ENCODE data around the gene BARHL1.
A peak's percentile ranks its signal among the peaks of the same experiment; 100 is the strongest.

Gene BARHL1

DNA sequence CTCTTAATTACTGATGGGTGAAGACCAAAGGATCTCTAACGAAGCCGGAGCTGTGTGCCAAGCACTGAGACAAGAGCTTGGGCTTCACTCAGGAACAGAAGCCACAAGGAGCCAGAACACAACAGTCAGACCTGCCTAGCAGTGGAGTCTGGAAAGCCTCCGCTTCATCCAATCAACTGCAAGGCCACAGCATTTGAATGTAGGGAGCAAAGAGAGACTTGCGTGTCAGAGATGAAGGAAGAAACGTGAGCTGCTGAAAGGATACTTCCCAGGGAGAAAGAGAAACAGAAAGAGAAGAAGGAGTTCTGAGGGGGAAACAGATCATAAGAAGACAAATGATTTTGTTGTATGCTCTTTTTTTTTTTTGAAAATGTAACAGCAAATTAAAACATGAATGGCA is 43.9 kb downstream of the BARHL1 start:
- no peak for DNase-seq

DNA sequence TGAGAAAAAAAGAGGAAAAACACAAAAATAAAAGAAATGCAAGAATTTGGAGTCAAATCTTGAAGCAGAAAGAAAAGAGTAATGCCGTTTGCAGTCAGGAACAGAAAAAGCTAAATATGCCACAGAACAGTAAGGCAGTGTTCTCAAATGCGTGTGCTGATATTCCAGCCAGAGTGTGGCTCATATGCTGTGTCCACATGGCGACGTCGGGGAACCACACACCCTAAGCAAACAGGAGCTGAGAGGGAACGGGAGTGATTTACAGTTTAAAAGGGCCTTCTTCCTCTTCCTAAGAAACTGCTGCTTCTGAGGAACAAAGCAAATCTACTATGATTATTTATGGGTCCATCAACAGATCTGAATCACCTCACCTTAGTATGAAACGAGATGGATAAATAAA is 44.7 kb downstream of the BARHL1 start:
- no peak for DNase-seq

DNA sequence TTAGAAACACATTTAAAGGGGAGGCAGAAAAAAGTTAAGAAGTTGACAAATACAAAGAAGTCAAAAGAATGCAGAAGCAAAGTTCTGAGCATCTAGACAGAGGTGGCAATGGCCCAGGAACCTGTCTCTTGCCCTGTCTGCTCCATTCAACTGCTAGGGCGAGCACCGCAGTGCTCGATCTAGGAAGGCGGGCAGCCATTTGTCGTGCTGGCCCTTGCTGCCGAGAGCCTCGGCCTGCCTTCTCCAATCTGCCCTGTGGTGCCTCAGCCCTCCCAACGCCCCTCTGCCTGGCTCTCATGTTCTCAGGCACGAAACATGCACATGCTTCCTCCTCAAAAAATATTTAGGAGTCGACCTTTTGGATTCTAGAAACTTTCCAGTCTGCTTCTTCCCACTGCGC is 45.2 kb downstream of the BARHL1 start:
- no peak for DNase-seq

DNA sequence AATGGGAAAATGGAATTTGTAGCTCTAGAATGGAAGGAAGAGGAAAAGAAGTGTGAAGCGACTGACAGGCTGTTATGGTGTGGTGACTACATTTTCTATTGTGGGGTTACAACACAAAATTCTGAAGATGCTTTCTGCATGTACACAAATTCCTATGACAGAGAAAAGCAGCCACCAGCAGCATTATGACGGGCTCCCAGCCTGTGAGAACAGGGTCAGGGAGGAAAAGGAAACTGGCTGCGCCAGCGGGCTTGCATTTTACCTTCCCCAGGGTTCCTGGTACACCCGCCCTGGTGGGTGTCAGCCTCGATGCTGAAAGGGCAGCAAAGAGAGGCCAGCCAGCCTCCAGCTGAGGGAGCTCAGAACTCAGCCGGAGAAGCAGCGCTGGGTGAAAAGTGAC is 46.3 kb downstream of the BARHL1 start:
- DNase-seq, result no peak

DNA sequence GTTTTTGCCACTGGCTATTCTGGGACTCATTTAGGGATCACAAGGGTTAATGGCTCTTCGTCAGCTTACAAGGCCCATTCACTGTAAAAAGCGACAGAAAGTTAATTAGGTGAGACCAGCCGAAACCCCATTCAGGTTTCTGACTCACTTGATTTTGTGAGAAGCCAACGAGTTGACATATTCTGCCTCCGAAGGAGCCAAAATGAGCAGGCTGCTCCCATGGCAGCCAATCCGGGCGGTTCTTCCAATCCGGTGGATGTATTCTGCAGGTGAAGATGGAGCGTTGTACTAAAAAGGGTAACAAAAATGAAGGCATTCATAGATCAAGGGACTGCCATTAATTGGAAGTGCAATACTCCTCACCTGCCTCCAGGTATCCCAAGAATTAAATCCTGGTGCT is 47.7 kb downstream of the BARHL1 start:
- no peak for DNase-seq

DNA sequence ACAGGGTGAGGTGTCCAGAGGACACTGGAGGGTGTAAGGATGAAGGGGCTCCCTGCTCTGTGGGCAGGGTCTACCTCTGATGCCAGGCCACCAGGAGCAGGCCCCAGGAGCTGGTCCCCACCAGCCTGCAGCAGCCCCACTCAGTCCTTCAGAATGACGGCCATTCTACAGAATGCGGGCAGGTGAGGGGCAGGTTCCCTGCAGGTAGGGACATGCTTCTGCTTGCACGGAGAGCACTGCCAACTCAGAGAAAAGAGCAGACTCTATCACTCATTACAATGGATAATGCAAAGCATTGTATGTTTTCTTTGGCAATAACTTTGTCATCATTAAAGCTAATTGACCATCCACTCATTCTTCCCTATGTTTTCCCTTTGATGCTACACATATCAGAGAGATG is 48.4 kb downstream of the BARHL1 start:
- DNase-seq, result no peak

DNA sequence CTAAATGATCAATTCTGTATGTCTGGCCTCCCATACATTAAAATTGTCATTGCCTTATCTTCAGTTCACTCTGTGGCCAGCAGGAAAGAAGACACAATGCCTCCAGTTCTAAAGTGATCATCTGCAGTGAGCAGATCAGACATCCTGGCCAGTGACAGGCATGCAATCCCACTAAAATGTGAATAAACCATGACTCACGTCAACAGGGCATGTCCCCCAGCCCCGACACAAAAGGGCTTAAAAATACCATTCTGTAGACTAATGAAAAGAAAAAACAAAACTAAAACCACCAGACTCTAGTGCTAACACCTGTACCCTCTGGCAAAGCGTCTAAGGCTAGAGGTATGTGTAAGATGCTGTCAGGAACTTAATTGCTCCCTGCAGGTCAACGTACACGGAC is 48.9 kb downstream of the BARHL1 start:
- DNase-seq, result no peak

DNA sequence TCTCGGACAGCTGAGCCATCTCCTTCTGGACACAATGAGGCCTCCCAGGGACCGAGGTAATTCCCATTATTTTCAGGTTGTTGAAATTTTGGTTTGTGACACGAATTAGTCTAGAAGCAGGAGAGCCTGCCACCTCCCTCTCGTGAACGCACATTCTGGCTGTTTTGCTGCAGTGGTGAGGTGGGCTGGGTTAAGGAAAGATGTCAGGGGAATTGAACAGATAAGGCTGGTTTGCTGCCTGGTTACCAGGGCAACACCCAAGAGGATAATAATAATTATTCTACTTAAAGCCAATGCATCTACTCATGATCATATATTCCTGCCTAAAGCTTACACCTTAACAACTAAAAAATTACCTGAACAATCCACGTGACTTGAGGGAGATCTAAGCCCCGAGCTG is 49.3 kb downstream of the BARHL1 start:
- no peak for DNase-seq

DNA sequence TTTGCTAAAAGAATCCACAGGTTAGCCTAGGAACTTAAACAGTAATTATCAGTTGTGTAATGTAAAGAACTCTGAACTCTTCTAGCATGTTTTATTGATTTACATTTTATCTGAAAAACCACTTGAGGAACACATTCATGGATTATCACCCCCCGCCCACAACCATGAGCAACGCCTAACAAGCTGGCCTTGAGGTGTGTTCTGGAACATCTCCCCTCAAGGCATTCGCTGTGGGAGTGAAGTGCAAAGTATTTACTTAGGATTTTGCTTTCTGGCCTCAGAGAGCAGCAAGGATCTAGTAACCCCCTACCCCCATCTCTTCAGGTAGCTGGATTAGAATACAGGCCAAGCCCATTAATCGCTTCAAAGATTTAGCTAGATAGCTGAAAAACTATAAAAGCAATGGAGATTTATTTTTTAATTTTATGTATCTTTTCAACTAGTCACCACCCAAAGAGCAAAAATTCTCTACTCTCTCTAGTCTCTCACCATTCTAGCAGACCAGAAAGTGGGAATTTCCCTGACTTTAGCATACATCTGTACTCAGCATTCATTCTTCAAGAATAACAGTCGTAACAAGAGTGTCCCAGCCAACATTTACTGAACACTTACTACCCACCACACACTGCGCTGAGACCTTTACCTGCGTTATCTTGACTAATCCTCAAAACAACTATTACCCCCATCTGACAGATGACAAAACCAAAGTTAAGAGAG is 50.2 kb downstream of the BARHL1 start:
- no peak for DNase-seq

DNA sequence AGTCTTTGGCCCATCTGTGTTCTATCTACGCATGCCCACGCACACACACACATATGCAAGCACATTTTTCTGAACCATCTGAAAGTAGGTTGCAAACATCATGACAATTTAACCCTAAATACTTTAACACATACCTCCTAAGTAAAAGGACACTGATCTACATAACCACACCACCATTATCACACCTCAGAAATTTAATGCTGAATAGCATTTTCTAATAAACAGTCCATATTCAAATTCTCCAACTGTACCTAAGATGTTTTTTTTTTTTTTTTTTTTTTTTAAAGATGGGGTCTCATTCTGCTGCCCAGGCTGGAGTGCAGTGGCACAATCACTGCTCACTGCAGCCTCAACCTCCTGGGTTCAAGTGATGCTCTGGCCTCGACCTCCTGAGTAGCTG is 51.9 kb downstream of the BARHL1 start:
- no peak for DNase-seq

DNA sequence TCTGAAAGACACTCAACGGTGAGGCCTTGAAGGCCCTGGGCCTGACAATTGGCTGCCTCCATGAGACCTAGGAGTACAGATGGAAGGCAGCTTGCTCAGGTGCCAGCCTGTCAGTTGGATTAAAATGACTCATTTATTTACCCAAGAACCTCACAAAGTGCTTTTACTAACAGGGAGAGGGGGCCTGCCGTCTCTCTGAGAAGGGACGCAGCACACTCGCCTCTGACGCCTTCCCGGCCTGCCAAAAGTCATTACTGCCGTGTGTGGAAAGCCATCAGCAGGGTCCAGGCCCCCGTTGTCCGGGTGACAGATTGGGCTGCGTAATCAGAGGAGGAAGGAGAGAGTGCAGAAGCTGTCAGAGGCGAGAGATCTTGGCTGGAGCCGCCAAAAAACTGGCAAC is 54.9 kb downstream of the BARHL1 start:
- DNase-seq, result peak; percentile 93

DNA sequence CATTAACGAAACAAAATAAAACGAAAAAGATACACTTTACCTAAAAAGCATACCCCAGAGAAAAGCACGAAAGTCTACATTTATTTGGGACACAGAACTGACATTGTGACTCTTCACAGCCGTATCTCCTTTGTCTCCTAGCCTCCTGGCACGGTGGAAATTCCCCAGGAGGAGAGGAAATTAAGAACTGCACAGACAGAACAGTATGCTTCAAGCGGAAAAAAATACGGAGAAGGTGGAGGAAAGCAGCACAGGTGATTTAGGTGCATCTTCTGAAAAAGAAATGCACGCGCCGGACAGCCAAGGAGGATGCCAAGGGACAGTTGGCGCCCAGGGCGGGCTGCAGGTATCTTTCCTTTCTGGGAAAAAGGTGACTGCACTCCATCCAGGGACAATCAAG is 55.4 kb downstream of the BARHL1 start:
- DNase-seq, result peak; percentile 63

DNA sequence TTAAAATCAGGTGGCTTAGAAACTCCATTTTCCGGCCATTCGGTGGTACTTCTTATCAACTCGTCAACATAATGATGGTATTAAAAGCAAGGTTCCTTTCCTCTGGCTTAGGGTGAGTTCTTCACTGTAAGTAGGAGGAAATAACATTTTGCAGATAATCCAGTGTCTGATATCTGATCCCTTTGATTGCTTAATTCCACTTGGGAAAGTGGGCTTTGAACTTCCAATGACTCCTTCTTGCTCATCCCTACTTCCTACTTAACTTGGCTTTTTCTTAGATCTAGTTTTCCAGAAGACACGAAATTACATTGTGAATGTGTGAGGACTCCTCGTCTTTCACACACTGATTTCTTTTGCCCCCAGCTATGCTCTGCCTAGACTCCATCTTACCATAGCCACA is 55.8 kb downstream of the BARHL1 start:
- peak; percentile 36 for DNase-seq

DNA sequence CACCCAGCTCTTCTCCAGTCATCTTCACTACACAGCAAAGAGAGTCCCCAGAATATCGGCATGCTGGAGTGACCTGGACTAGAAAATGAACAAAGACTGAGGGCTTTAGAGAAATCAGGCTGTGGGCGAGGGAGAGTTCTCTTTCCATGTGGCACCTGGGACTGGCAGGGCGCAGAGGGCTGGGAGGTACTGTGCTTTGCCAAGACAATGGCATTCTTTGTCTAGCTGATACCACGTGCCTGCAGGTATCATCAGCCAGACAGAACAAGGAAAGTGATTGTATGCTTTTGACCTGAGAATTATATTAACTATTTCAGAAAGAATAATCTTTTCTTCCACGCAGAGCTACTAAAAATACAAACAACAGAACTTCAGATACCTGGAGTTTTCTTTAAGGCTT is 56.9 kb downstream of the BARHL1 start:
- DNase-seq, result no peak
